Raji (cell line): Measurements from ENCODE around the gene CUEDC1.

ENCODE experiments used
- POLR2A ChIP-seq: IDR thresholded peaks from 2 replicates; pipeline ENCODE4 v1.6.1; 2011; ENCODE audit warnings: low read depth, low read length, control low read depth; ENCODE audit not compliant: insufficient read depth

Gene CUEDC1

DNA sequence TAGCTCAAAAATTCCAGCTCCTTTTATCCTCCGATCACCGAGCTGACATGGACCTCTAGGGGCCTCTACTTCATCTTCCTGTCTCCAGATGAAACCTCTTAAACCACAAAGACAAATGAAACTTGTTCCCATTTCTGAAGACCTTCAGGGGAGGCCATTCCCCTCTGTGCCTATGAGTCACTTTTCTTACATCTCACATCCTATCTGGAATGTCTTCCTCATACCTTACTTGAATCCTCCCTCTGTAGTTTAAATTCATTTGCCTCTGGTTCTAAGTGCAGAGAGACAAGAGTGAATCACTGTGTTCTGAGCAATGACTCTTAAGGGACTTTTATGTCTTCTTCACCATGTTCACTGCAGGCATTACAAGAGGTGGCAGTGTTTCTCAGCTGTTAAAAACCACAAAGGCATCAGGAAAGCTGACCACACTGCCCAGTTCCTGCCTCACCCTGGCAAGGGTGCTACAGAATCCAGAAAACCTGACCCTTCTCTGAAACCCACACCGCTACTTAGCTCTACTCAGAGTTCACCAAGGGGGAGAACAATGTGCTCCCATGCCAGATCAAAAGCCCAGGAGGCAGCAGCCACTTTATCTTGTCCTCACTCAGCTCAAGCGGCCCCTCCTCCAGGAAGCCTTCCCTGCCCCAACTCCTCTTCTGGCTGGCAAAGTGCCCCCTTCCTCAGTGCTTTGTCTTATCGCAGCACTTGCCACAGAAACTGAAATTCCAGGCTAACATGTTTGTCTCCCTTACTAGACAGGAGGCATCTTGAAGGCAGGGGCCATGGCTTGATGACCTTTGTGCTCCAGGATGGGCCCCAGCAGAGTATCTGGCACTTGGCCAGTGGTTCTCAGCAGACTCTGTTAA, 6.4 kb downstream of the CUEDC1 start:
- no peak for TF ChIP-seq POLR2A

DNA sequence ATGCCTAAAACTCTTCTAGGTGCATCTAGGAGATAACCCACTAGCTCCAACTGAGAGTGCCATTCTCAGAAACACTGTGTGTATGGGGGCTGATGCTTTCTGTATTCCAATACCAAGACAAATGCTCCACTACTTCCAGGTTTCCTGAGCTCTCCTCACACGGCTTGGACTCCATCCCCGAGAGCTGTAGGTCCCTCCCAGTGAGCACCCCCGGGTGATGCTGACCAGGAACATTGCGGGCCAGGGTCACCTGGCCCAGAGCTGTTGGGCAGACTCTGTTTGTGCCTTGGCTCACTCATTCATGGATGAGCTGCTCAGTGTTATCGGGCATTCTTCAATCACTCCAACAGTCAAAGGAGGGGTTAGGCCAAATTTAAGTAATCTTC, 7.0 kb downstream of the CUEDC1 start:
- no peak for TF ChIP-seq POLR2A

GRCh38 chr17:57947369-57947768, 7.8 kb downstream of the CUEDC1 start:
- no peak for TF ChIP-seq POLR2A

DNA sequence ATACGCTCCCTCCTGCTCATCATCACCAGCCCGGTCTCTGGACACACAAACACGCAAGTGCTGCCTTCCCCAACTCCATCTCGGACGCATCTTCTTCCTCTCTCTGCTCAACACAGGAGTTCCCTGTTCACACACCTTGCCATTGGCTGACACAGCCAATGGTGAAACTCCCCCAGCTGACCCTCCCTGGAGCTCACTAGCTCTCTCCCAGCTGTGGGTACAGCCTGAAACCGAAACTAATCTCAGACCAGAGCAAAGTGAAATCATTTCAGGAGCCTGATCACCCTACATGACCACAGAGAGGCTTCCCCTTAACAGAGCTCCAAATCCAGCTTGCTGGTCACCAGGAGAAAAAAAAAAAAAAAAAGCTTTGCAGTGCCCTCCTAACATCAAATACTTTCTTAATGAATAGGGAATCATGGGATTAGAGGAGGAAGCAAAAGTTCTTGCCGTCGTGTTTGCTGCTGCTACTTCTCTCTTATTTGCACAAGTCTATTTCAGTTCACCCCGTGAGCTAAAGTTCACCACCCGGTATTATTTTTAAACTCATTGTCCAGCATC, 8.3 kb downstream of the CUEDC1 start:
- peak; percentile 69 for TF ChIP-seq POLR2A

GRCh38 chr17:57945996-57946797, 9.0 kb downstream of the CUEDC1 start:
- TF ChIP-seq POLR2A, result no peak

DNA sequence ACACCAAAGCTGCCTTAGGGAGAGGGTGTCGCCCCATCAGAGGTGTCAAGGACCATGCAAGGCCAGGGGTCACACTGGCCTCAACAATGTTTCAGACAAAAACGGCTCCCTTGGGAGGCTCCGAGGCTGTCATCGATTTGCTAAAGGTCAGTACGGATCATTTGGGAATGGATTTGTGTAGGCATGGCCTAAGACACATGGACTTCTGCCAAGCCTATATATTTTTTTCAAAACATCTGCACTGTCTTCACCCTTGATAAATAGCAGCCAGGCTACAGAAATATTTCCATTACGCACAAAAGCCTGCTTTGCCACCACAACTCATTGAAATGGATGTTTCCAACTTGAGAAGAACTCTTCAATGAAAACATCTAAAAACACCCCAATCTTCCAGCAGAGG, 10.3 kb downstream of the CUEDC1 start:
- no peak for TF ChIP-seq POLR2A

GRCh38 chr17:57943645-57944044, 11.6 kb downstream of the CUEDC1 start:
- TF ChIP-seq POLR2A, result no peak

DNA sequence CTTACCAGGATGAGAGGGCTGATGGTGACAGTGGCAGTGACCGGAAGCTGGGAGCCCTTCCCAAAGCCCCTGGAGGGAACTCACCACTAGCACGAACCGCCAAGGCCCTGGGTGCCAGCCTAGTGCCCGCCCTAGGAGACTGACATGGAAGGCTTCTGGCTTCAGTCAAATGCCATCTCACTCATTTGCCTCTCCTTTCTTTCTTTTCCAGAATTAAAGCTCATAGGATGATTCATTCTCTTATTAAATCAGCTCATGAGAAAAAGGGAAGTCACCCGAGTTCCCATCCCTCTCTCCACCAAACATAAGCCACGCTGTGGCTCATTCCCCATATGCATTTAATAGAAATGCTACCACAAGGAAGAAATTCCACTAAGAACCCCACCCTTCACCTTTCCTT, 12.1 kb downstream of the CUEDC1 start:
- no peak for TF ChIP-seq POLR2A

DNA sequence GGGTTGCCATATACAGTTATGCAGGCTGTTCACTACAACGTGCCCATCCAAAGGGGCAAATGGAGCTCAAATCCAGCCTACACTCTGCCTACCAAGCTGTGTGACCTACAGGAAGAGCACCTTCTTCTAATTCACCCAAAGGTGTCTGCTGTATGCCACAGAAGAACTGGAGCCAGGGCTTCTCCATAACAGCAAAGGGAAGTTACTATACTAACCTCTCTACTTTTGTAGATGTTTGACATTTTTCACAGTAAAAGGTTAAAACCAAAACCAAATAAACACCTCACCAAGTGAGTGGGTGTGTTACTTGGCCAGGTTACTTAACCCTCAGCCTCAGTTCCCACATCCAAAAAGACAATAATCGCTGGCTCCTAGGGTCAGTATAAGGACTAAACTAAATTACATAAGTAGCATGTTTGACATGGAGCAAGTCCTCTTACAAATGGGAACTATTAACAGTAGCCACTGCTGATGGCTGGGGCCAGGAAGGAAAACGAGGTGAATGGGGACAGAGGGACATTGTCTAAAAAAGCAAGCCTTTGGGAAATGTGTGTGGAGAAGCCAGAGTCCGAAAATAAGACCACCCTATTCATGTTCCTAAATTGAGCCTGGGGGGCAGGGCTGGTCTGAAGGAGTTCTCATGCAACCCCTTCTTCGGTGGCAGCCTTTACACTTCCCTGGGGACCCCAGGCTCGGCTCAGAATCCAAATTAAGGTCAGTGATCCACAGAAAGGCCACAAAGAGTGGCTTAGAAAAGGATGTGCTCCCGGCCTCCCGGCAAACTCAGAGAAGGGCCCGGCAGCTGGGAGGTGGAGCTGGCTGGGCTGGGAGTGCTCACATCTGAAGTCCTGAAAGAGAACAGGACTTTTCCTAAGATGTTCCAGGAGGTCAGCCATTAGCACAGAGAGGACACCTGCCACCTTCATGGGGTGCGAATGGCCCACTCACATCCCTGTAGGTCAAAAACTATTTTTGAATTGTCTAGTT, 13.5 kb downstream of the CUEDC1 start:
- TF ChIP-seq POLR2A, result no peak

DNA sequence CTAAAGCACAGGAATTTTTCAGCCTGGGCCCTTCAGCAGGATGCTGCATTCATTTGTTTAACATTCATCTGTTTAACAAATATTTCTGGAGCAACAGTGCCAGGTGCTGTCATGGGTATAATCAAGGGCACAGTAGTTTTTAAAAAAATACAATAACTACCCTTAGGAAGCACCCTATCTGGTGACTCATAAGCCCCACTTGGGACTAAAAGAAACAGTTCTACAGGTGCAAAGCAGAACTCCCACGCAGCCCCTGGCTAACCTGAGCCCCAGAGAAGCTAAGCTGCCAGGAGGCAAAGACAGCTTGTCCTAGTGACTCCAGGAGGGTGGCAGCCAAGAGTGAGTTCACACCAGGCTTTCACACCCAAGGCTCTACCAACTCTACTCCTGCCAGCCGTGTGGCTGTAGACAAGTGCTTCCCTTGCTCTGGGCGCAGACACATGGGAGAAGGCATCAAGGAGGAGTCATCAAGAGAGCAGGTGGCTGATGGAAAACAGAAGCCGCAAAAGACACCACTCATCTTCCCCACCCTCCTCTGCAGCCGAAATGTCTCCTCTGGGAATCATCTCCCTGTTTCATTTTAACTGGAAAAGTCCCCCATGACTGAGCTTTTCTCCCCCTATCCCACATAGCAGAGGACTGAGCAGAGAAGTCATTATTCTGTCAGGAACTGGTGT, 14.4 kb downstream of the CUEDC1 start:
- TF ChIP-seq POLR2A, result peak; percentile 41

- TF ChIP-seq POLR2A, result no peak; the same call in 1 of the 2 replicates
Measured at GRCh38 chr17:57940231-57940630, 15.0 kb downstream of the CUEDC1 start.

DNA sequence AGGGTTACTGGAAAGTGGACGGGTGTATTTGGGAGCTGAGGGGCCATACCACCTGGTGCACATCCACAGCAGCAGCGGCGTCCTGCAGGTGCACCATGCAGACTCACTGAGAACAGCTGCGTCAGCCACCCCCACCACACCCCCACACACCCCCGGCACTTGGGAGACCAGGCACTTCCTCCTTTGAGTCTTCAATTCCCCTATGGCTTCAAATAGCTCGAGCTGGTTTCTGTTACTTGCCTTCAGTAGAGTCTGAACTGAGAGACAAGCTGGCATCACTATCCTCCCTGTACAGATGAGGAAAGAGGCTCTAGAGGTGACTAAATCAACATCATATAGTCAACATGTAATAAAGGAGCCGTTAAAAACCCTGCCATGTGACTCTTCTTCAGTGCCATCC, 15.4 kb downstream of the CUEDC1 start:
- peak; percentile 42 for TF ChIP-seq POLR2A

- no peak for TF ChIP-seq POLR2A
Measured at GRCh38 chr17:57938061-57938502, 17.1 kb downstream of the CUEDC1 start.

- no peak for TF ChIP-seq POLR2A
Measured at GRCh38 chr17:57937492-57937891, 17.7 kb downstream of the CUEDC1 start.
